ENCODE data around the gene GPRC5B. TPM values are rescaled to one million over a fixed set of nuclear protein-coding genes. Genes with fewer than 3 reads are reported as not detected.

The GPRC5B gene
- total RNA-seq, 1 experiment from 2014 or later = 62.0 TPM

- H4K20me1 ChIP-seq (ENCODE audit: insufficient read depth) = no peaks in the 10 kb centered on the region
- H3K9me2 ChIP-seq (ENCODE audit: insufficient read depth) = no peaks in the 10 kb centered on the region
- BruUV-seq (replicated peaks) = no TSS peak
- no peak overlapping the region for H3K4me3 ChIP-seq
- ChIA-PET CTCF (interaction anchor here (1.0 kb wide), 1 partner anchor 29 kb away, joined by 7 read pairs; no protein-coding TSS in a partner anchor), POLR2A (ENCODE audit: unreplicated experiment) (no interaction called here)
- H3K27me3 ChIP-seq (ENCODE audit: insufficient read depth, low read depth) = no peaks in the 10 kb centered on the region
- no peaks in the 10 kb centered on the region for H3K9me3 ChIP-seq (ENCODE audit: insufficient read depth, low read depth)
- no peaks in the 10 kb centered on the region for H3K79me2 ChIP-seq (ENCODE audit: low read depth)
- intact Hi-C loops (cut with micrococcal nuclease; ENCODE audit: unreplicated experiment) = no loop called here
- no peak for TF ChIP-seq CTCF (conservative IDR thresholded peaks at IDR 0.05)
- TF ChIP-seq EZH2 (IDR thresholded peaks at IDR 0.05; ENCODE audit: low read depth) = no peak
- no peak overlapping the region for H2AFZ ChIP-seq
- no peak for DNase-seq
- no peak overlapping the region for H3K4me2 ChIP-seq
- no peaks in the 10 kb centered on the region for H3K4me1 ChIP-seq (replicated peaks; ENCODE audit: insufficient read depth)
- no peak overlapping the region for H3K27ac ChIP-seq
- H3F3A ChIP-seq (ENCODE audit: insufficient read depth, low read depth) = no peaks in the 10 kb centered on the region; the same call in 1 of the 2 replicates
- H3K36me3 ChIP-seq (ENCODE audit: low read depth) = no peaks in the 10 kb centered on the region
Observed at GRCh38 chr16:19857593-19858339, 26.9 kb downstream of the GPRC5B start.

- ChIA-PET CTCF (no interaction called here), POLR2A (ENCODE audit: unreplicated experiment) (no interaction called here)
- H3K4me2 ChIP-seq = no peak overlapping the region
- no peaks in the 10 kb centered on the region for H3K27me3 ChIP-seq (ENCODE audit: insufficient read depth, low read depth)
- H3K9me3 ChIP-seq (ENCODE audit: insufficient read depth, low read depth) = no peaks in the 10 kb centered on the region
- no peaks in the 10 kb centered on the region for H4K20me1 ChIP-seq (ENCODE audit: insufficient read depth)
- H3K9me2 ChIP-seq (ENCODE audit: insufficient read depth) = no peaks in the 10 kb centered on the region
- H3K36me3 ChIP-seq (ENCODE audit: low read depth) = no peaks in the 10 kb centered on the region
- BruUV-seq (replicated peaks) = no TSS peak
- no peaks in the 10 kb centered on the region; the same call in 1 of the 2 replicates for H3F3A ChIP-seq (ENCODE audit: insufficient read depth, low read depth)
- intact Hi-C loops (cut with micrococcal nuclease; ENCODE audit: unreplicated experiment) = no loop called here
- H3K79me2 ChIP-seq (ENCODE audit: low read depth) = no peaks in the 10 kb centered on the region
- H3K27ac ChIP-seq = no peak overlapping the region
- H2AFZ ChIP-seq = no peak overlapping the region
- H3K4me3 ChIP-seq = no peak overlapping the region
- no peak for DNase-seq
- H3K4me1 ChIP-seq (replicated peaks; ENCODE audit: insufficient read depth) = no peaks in the 10 kb centered on the region
- TF ChIP-seq EZH2 (IDR thresholded peaks at IDR 0.05; ENCODE audit: low read depth) (no peak), CTCF (conservative IDR thresholded peaks at IDR 0.05) (no peak)
Observed at GRCh38 chr16:19856120-19856519, 28.5 kb downstream of the GPRC5B start.

- CTCF ChIA-PET = no interaction called here
Observed at GRCh38 chr16:19854543-19854876, 30.1 kb downstream of the GPRC5B start.

More at GRCh38 chr16:19854543-19854876, 30.1 kb downstream of the GPRC5B start:
- POLR2A ChIA-PET (ENCODE audit: unreplicated experiment) = interaction anchor here (0.9 kb wide), 1 partner anchor 165 kb away, joined by 4 read pairs; no protein-coding TSS in a partner anchor
- Histone ChIP-seq H3K4me2 (no peak overlapping the region), H2AFZ (no peak overlapping the region), H3K4me1 (replicated peaks; ENCODE audit: insufficient read depth) (no peaks in the 10 kb centered on the region), H3K36me3 (ENCODE audit: low read depth) (no peaks in the 10 kb centered on the region), H4K20me1 (ENCODE audit: insufficient read depth) (no peaks in the 10 kb centered on the region), H3K27me3 (ENCODE audit: insufficient read depth, low read depth) (no peaks in the 10 kb centered on the region), H3K27ac (no peak overlapping the region), H3K79me2 (ENCODE audit: low read depth) (no peaks in the 10 kb centered on the region), H3K9me3 (ENCODE audit: insufficient read depth, low read depth) (no peaks in the 10 kb centered on the region), H3K4me3 (no peak overlapping the region), H3F3A (ENCODE audit: insufficient read depth, low read depth) (no peaks in the 10 kb centered on the region; the same call in 1 of the 2 replicates), H3K9me2 (ENCODE audit: insufficient read depth) (no peaks in the 10 kb centered on the region)
- TF ChIP-seq EZH2 (IDR thresholded peaks at IDR 0.05; ENCODE audit: low read depth) (no peak), CTCF (conservative IDR thresholded peaks at IDR 0.05) (no peak)
- intact Hi-C loops (cut with micrococcal nuclease; ENCODE audit: unreplicated experiment) = no loop called here
- no peak for DNase-seq
- BruUV-seq (replicated peaks) = no TSS peak

All from PC-9 (cell line).